DND-41 (cell line): ENCODE results near the gene TYW1.
"Not testable (repeated sequence)": the region's sequence is repeated elsewhere in the genome, so short reads cannot be mapped to it uniquely, and the experiment has no call there.

ENCODE experiments used
- EZH2 ChIP-seq: IDR thresholded peaks from 3 replicates; pipeline ENCODE4 v1.6.1; 2012; ENCODE audit warnings: borderline replicate concordance, low read depth, mild to moderate bottlenecking, moderate library complexity, low read length, inconsistent platforms; ENCODE audit not compliant: severe bottlenecking
- TF ChIP-seq, protein P1 (sequence below): IDR thresholded peaks from 2 replicates; pipeline ENCODE4 v1.5.1; 2012; ENCODE audit warnings: borderline replicate concordance, low read length, moderate library complexity, mild to moderate bottlenecking; ENCODE audit not compliant: poor library complexity, severe bottlenecking; ENCODE audit errors: extremely low read depth

DNA sequence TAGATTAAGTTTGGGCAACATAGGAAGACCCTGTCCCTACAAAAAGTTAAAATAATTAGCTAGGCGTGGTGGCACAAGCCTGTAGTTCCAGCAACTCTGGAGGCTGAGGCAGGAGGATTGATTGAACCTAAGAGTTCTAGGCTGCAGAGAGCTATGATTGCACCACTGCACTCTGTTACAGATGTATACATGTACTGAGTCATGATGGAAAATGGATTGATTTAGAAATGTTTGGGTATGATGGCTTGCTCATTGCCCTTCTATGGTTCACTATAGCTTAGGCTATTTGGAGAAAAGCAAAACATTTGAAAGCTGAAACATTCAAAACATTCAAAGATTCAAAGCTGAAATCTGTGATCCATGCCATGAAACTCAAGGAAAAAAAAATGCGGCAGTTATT, 17.6 kb upstream of the TYW1 start:
- TF ChIP-seq, protein P1, sequence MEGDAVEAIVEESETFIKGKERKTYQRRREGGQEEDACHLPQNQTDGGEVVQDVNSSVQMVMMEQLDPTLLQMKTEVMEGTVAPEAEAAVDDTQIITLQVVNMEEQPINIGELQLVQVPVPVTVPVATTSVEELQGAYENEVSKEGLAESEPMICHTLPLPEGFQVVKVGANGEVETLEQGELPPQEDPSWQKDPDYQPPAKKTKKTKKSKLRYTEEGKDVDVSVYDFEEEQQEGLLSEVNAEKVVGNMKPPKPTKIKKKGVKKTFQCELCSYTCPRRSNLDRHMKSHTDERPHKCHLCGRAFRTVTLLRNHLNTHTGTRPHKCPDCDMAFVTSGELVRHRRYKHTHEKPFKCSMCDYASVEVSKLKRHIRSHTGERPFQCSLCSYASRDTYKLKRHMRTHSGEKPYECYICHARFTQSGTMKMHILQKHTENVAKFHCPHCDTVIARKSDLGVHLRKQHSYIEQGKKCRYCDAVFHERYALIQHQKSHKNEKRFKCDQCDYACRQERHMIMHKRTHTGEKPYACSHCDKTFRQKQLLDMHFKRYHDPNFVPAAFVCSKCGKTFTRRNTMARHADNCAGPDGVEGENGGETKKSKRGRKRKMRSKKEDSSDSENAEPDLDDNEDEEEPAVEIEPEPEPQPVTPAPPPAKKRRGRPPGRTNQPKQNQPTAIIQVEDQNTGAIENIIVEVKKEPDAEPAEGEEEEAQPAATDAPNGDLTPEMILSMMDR: not testable (repeated sequence)
- not testable (repeated sequence) for TF ChIP-seq EZH2
